Lower leg skin (tissue), 4 donors: Measurements from ENCODE around the gene ARID1B. TPM values are rescaled to one million over a fixed set of nuclear protein-coding genes. Genes with fewer than 3 reads are reported as not detected.

Experiments
- DNase-seq, 2 donors: peaks; one replicate each; pipeline ENCODE4 v3.0.0-alpha.2; 2019; ENCODE audit warnings: low spot score in 2 of 2
- H3K4me3 ChIP-seq: fragments of 200-600 bp; sonication (generic); 2 replicates; pipeline ENCODE4 v1.5.1; 2017; ENCODE audit warnings: mild to moderate bottlenecking, low read depth; ENCODE audit not compliant: poor library complexity, severe bottlenecking
- CTCF ChIP-seq, 3 donors: fragments of 450-650 bp; IDR thresholded peaks; one replicate each; pipeline ENCODE4 v1.5.1; 2016; ENCODE audit warnings: antibody characterized with exemption in 3 of 3, mild to moderate bottlenecking in 3 of 3, moderate library complexity in 2 of 3
- POLR2A ChIP-seq, 2 donors: fragments of 450-650 bp; IDR thresholded peaks; one replicate each; pipeline ENCODE4 v1.6.1; 2016 to 2017; ENCODE audit warnings: antibody characterized with exemption in 2 of 2, mild to moderate bottlenecking in 1 of 2, moderate library complexity in 1 of 2
- WGBS, 2 donors: methylation state at CpG; one replicate each; pipeline ENCODE4 v1.1.5; 2018; 5-methylcytosine and 5-hydroxymethylcytosine counted together
- intact Hi-C: fragments of 100-400 bp; cut with DNase I; formaldehyde crosslinking; loops from one replicate; pipeline ENCODE4 v1.15.0; 2023; ENCODE audit warnings: low total_unique reads
- total RNA-seq, 4 donors: library from RNA; depleted of rRNA; stranded (reverse); fragments of >200 nt; gene quantifications; one replicate each; pipeline ENCODE4 v1.1.0, GENCODE V29; 2016

ARID1B gene
- total RNA-seq, 4 donors from 2014 or later: 87.3 to 132 (median 102) TPM

- no peak for DNase-seq
- intact Hi-C loops: no loop called here
- H3K4me3 ChIP-seq: no peak overlapping the region
- WGBS, 2 donors: 77 to 78% methylated on average over 8 of the region's 8 CpGs
- no peak for TF ChIP-seq POLR2A (IDR thresholded peaks at IDR 0.05)
- no peak for TF ChIP-seq CTCF (IDR thresholded peaks at IDR 0.05)
Observed at GRCh38 chr6:157229132-157229618, 452.0 kb downstream of the ARID1B start.

- intact Hi-C loops: no loop called here
- 62 to 64% methylated on average over 8 of the region's 8 CpGs for WGBS, 2 donors
- no peak for TF ChIP-seq POLR2A (IDR thresholded peaks at IDR 0.05)
- TF ChIP-seq CTCF (IDR thresholded peaks at IDR 0.05): no peak
- H3K4me3 ChIP-seq: no peak overlapping the region
- peak in 1 of 2 donors; percentile 82 for DNase-seq
Observed at GRCh38 chr6:157229713-157230112, 452.5 kb downstream of the ARID1B start.

- 92 to 96% methylated on average over 4 to 9 of the region's 9 CpGs for WGBS, 2 donors
- peak in 1 of 2 donors; percentile 59 for DNase-seq
Observed at GRCh38 chr6:157230910-157231309, 453.7 kb downstream of the ARID1B start.

GRCh38 chr6:157232161-157232895 lies 455.1 kb downstream of the ARID1B start:
- H3K4me3 ChIP-seq: no peak overlapping the region
- TF ChIP-seq POLR2A (IDR thresholded peaks at IDR 0.05) (no peak), CTCF (IDR thresholded peaks at IDR 0.05) (no peak)
- peak in 1 of 2 donors; percentile 36 for DNase-seq
- WGBS, 2 donors: 95 to 97% methylated on average over 15 to 17 of the region's 17 CpGs
- intact Hi-C loops: no loop called here

More at GRCh38 chr6:157230910-157231309, 453.7 kb downstream of the ARID1B start:
- intact Hi-C loops: no loop called here
- TF ChIP-seq CTCF (IDR thresholded peaks at IDR 0.05) (no peak), POLR2A (IDR thresholded peaks at IDR 0.05) (no peak)
- H3K4me3 ChIP-seq: no peak overlapping the region

GRCh38 chr6:157233156-157233555 lies 456.0 kb downstream of the ARID1B start:
- DNase-seq: peak in 1 of 2 donors; percentile 32
- intact Hi-C loops: no loop called here

More at GRCh38 chr6:157233156-157233555, 456.0 kb downstream of the ARID1B start:
- no peak overlapping the region for H3K4me3 ChIP-seq
- 95 to 97% methylated on average over 2 of the region's 2 CpGs for WGBS, 2 donors
- TF ChIP-seq CTCF (IDR thresholded peaks at IDR 0.05): no peak
- no peak for TF ChIP-seq POLR2A (IDR thresholded peaks at IDR 0.05)
